CD4-positive, alpha-beta T cell treated with Interleukin-21 for 1 hour (primary cell): ENCODE results near the gene THRAP3.

ENCODE experiments used
- DNase-seq: peaks from one replicate; pipeline ENCODE4 v3.0.0-alpha.2; 2020

The THRAP3 gene

GRCh38 chr1:36253161-36253862 lies 29.1 kb downstream of the THRAP3 start:
- no peak for DNase-seq

GRCh38 chr1:36256558-36257374 lies 32.5 kb downstream of the THRAP3 start:
- no peak for DNase-seq

GRCh38 chr1:36257375-36257767 lies 33.1 kb downstream of the THRAP3 start:
- no peak for DNase-seq

GRCh38 chr1:36258960-36259344 lies 34.7 kb downstream of the THRAP3 start:
- no peak for DNase-seq

GRCh38 chr1:36268981-36269380 lies 44.7 kb downstream of the THRAP3 start:
- no peak for DNase-seq

- DNase-seq, result no peak
Observed at GRCh38 chr1:36269408-36269838, 45.2 kb downstream of the THRAP3 start.

- no peak for DNase-seq
Observed at GRCh38 chr1:36273024-36273423, 48.8 kb downstream of the THRAP3 start.

- no peak for DNase-seq
Observed at GRCh38 chr1:36274201-36274600, 50.0 kb downstream of the THRAP3 start.

- no peak for DNase-seq
Observed at GRCh38 chr1:36276688-36277087, 52.4 kb downstream of the THRAP3 start.

GRCh38 chr1:36279110-36279788 lies 55.0 kb downstream of the THRAP3 start:
- no peak for DNase-seq

GRCh38 chr1:36279789-36280296 lies 55.6 kb downstream of the THRAP3 start:
- DNase-seq, result no peak

- DNase-seq, result no peak
Observed at GRCh38 chr1:36284061-36284460, 59.8 kb downstream of the THRAP3 start.

- DNase-seq, result no peak
Observed at GRCh38 chr1:36284517-36284916, 60.3 kb downstream of the THRAP3 start.

- peak; percentile 83 for DNase-seq
Observed at GRCh38 chr1:36285443-36286101, 61.3 kb downstream of the THRAP3 start.

- DNase-seq, result no peak
Observed at GRCh38 chr1:36286802-36287201, 62.6 kb downstream of the THRAP3 start.

- no peak for DNase-seq
Observed at GRCh38 chr1:36287595-36287994, 63.4 kb downstream of the THRAP3 start.

GRCh38 chr1:36295390-36295789 lies 71.1 kb downstream of the THRAP3 start:
- DNase-seq, result no peak

- no peak for DNase-seq
Observed at GRCh38 chr1:36297062-36297461, 72.8 kb downstream of the THRAP3 start.

GRCh38 chr1:36298640-36299039 lies 74.4 kb downstream of the THRAP3 start:
- DNase-seq, result no peak

GRCh38 chr1:36300526-36300925 lies 76.3 kb downstream of the THRAP3 start:
- no peak for DNase-seq

GRCh38 chr1:36301220-36301619 lies 77.0 kb downstream of the THRAP3 start:
- DNase-seq, result no peak

GRCh38 chr1:36303244-36303643 lies 79.0 kb downstream of the THRAP3 start:
- no peak for DNase-seq
